ENCODE measurements around the gene AP1S3. TPM values are rescaled to one million over a fixed set of nuclear protein-coding genes. Genes with fewer than 3 reads are reported as not detected.
"Not testable (repeated sequence)": the region's sequence is repeated elsewhere in the genome, so short reads cannot be mapped to it uniquely, and the experiment has no call there.

Gene AP1S3
- total RNA-seq, 1 experiment from 2014 or later: 34.3 TPM

- H3K4me3 ChIP-seq (ENCODE audit: low read length): peak overlapping the region; percentile 29; the same call in 1 of the 2 replicates
- no peaks in the 10 kb centered on the region for H3K9me3 ChIP-seq (ENCODE audit: low read length)
- H3K27ac ChIP-seq (ENCODE audit: low read length): peak overlapping the region; percentile 85
- H3K36me3 ChIP-seq (ENCODE audit: low read depth, low read length): no peaks in the 10 kb centered on the region
- ChIA-PET CTCF (no interaction called here), POLR2A (ENCODE audit: unreplicated experiment) (no interaction called here)
- no peak overlapping the region for H2AFZ ChIP-seq (ENCODE audit: low read length)
- peak overlapping the region; percentile 48 for H3K9ac ChIP-seq (ENCODE audit: low read length)
- H3K79me2 ChIP-seq (ENCODE audit: low read length): peaks cover 94% of the 10 kb centered on the region
- no peaks in the 10 kb centered on the region for H3K27me3 ChIP-seq (ENCODE audit: low read length)
- no TSS peak for BruUV-seq (replicated peaks)
- H3F3A ChIP-seq (ENCODE audit: low read length, unreplicated experiment): peaks cover 12% of the 10 kb centered on the region
- H3K4me2 ChIP-seq (ENCODE audit: low read length): peak overlapping the region; percentile 64
- no peaks in the 10 kb centered on the region for H3K9me2 ChIP-seq (replicated peaks; ENCODE audit: low read length)
- H4K20me1 ChIP-seq (ENCODE audit: low read length): peaks cover 4% of the 10 kb centered on the region; the same call in 1 of the 2 replicates
- H3K4me1 ChIP-seq (ENCODE audit: insufficient read depth, low read length): peaks cover 58% of the 10 kb centered on the region
- intact Hi-C loops (cut with micrococcal nuclease): loop anchor here (1.0 to 2.0 kb wide), 3 partner anchors 18 to 45 kb away; partner anchors contain the start of gene AP1S3
- peak; percentile 98 for DNase-seq
- ATAC-seq: peak; percentile 75
- TF ChIP-seq EZH2 (IDR thresholded peaks at IDR 0.05; ENCODE audit: low read length, unreplicated experiment): no peak
Measured at GRCh38 chr2:223815186-223815883, 22.0 kb downstream of the AP1S3 start.

GRCh38 chr2:223814764-223815163 lies 22.6 kb downstream of the AP1S3 start:
- H3K9ac ChIP-seq (ENCODE audit: low read length): peak overlapping the region; percentile 44
- DNase-seq; H3K9me3 ChIP-seq (ENCODE audit: low read length); H3K27me3 ChIP-seq (ENCODE audit: low read length); H3F3A ChIP-seq (ENCODE audit: low read length, unreplicated experiment); CTCF ChIA-PET; POLR2A ChIA-PET (ENCODE audit: unreplicated experiment); H3K36me3 ChIP-seq (ENCODE audit: low read depth, low read length); H4K20me1 ChIP-seq (ENCODE audit: low read length); BruUV-seq (replicated peaks); H3K9me2 ChIP-seq (replicated peaks; ENCODE audit: low read length); H2AFZ ChIP-seq (ENCODE audit: low read length): not testable (repeated sequence)
- peaks cover 94% of the 10 kb centered on the region for H3K79me2 ChIP-seq (ENCODE audit: low read length)
- H3K4me2 ChIP-seq (ENCODE audit: low read length): peak overlapping the region; percentile 42
- H3K27ac ChIP-seq (ENCODE audit: low read length): peak overlapping the region; percentile 85
- peak; percentile 3; the same call in 1 of the 2 replicates for ATAC-seq
- H3K4me1 ChIP-seq (ENCODE audit: insufficient read depth, low read length): peaks cover 52% of the 10 kb centered on the region
- H3K4me3 ChIP-seq (ENCODE audit: low read length): 0 out of 2 replicates have a peak overlapping the region, but pooled peaks have one; percentile 2
- intact Hi-C loops (cut with micrococcal nuclease): loop anchor here (1.0 to 2.0 kb wide), 3 partner anchors 17 to 46 kb away; partner anchors contain the start of gene AP1S3

DNA sequence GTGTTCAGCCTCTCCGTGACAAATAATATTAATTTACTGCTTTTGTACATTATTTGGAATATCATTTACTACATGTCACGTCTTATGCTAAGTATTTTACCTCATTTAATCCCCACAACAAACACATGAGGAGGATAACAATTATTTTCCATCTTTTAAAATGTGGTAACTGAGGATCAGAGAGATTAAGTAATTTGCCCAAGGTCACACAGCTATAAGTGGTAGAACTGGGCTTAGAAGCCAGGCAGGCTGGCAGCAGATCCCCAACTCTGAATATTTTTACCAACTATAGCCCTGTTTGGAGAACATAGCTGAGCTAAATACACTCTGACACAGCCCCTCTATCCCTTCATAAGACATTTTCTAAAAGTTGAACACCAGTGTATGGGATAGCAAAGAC lies 24.1 kb downstream of the AP1S3 start:
- BruUV-seq (replicated peaks): no TSS peak
- H3F3A ChIP-seq (ENCODE audit: low read length, unreplicated experiment): peaks cover 3% of the 10 kb centered on the region
- ChIA-PET CTCF (no interaction called here), POLR2A (ENCODE audit: unreplicated experiment) (no interaction called here)
- no peaks in the 10 kb centered on the region for H3K27me3 ChIP-seq (ENCODE audit: low read length)
- ATAC-seq (no peak), DNase-seq (no peak)
- no peak for TF ChIP-seq EZH2 (IDR thresholded peaks at IDR 0.05; ENCODE audit: low read length, unreplicated experiment)
- TF ChIP-seq CTCF (conservative IDR thresholded peaks at IDR 0.05; ENCODE audit: low read depth, low read length): no peak
- H3K36me3 ChIP-seq (ENCODE audit: low read depth, low read length): no peaks in the 10 kb centered on the region
- no peak overlapping the region for H3K4me2 ChIP-seq (ENCODE audit: low read length)
- H3K79me2 ChIP-seq (ENCODE audit: low read length): peaks cover 94% of the 10 kb centered on the region
- no peaks in the 10 kb centered on the region for H4K20me1 ChIP-seq (ENCODE audit: low read length)
- peaks cover 41% of the 10 kb centered on the region for H3K4me1 ChIP-seq (ENCODE audit: insufficient read depth, low read length)
- H3K9me3 ChIP-seq (ENCODE audit: low read length): no peaks in the 10 kb centered on the region
- no peak overlapping the region for H2AFZ ChIP-seq (ENCODE audit: low read length)
- H3K9ac ChIP-seq (ENCODE audit: low read length): no peak overlapping the region
- no peaks in the 10 kb centered on the region for H3K9me2 ChIP-seq (replicated peaks; ENCODE audit: low read length)
- intact Hi-C loops (cut with micrococcal nuclease): no loop called here
- H3K4me3 ChIP-seq (ENCODE audit: low read length): no peak overlapping the region
- H3K27ac ChIP-seq (ENCODE audit: low read length): no peak overlapping the region

GRCh38 chr2:223811757-223812156 lies 25.6 kb downstream of the AP1S3 start:
- no peak overlapping the region for H3K27ac ChIP-seq (ENCODE audit: low read length)
- ATAC-seq: no peak

More at GRCh38 chr2:223811757-223812156, 25.6 kb downstream of the AP1S3 start:
- no peak overlapping the region for H3K4me3 ChIP-seq (ENCODE audit: low read length)
- peaks cover 3% of the 10 kb centered on the region for H3F3A ChIP-seq (ENCODE audit: low read length, unreplicated experiment)
- intact Hi-C loops (cut with micrococcal nuclease): no loop called here
- ChIA-PET POLR2A (ENCODE audit: unreplicated experiment) (no interaction called here), CTCF (no interaction called here)
- no peaks in the 10 kb centered on the region for H4K20me1 ChIP-seq (ENCODE audit: low read length)
- TF ChIP-seq CTCF (conservative IDR thresholded peaks at IDR 0.05; ENCODE audit: low read depth, low read length) (no peak), EZH2phosphoT487 (IDR thresholded peaks at IDR 0.05; ENCODE audit: borderline replicate concordance, low read length) (no peak), EZH2 (IDR thresholded peaks at IDR 0.05; ENCODE audit: low read length, unreplicated experiment) (no peak)
- peaks cover 94% of the 10 kb centered on the region for H3K79me2 ChIP-seq (ENCODE audit: low read length)
- H3K9me3 ChIP-seq (ENCODE audit: low read length): no peaks in the 10 kb centered on the region
- no peak overlapping the region for H3K9ac ChIP-seq (ENCODE audit: low read length)
- no peak for DNase-seq
- H2AFZ ChIP-seq (ENCODE audit: low read length): no peak overlapping the region
- H3K9me2 ChIP-seq (replicated peaks; ENCODE audit: low read length): no peaks in the 10 kb centered on the region
- H3K4me2 ChIP-seq (ENCODE audit: low read length): no peak overlapping the region
- peaks cover 37% of the 10 kb centered on the region for H3K4me1 ChIP-seq (ENCODE audit: insufficient read depth, low read length)
- H3K36me3 ChIP-seq (ENCODE audit: low read depth, low read length): no peaks in the 10 kb centered on the region
- BruUV-seq (replicated peaks): no TSS peak
- no peaks in the 10 kb centered on the region for H3K27me3 ChIP-seq (ENCODE audit: low read length)

Measured in PC-3 (cell line).